ENCODE measurements around the gene ITIH6.
"Not testable (repeated sequence)": the region's sequence is repeated elsewhere in the genome, so short reads cannot be mapped to it uniquely, and the experiment has no call there.

ITIH6 gene

DNA sequence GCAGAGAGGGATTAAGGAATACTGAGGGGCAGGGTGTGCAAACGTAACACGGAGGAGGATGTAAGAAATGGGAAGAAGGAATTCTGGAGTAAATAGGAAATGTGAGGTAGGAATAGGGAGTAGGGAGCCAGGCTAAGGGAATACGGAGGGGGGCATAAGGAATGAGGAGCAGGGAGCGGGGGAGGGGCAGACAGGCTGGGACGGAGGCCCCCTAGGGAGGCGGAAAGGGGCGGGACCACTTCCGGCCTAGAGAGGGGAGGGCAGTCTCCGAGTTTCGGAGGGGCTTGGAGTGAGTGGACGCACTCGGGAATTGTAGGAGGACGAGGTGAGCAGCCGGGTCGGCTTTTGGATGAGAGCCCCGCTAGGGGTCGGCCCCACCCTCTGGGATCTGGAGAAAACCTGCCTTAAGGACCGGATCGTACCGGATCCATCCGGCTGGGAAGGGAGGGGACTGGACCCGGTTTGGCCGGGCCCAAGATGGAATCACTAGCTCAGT, 10.1 kb upstream of the ITIH6 start:
- H3K27ac ChIP-seq, result peak overlapping the region; percentile 1 to 86 (median 75)
- peak overlapping the region; percentile 51 to 67 (median 64) for H3K4me3 ChIP-seq

DNA sequence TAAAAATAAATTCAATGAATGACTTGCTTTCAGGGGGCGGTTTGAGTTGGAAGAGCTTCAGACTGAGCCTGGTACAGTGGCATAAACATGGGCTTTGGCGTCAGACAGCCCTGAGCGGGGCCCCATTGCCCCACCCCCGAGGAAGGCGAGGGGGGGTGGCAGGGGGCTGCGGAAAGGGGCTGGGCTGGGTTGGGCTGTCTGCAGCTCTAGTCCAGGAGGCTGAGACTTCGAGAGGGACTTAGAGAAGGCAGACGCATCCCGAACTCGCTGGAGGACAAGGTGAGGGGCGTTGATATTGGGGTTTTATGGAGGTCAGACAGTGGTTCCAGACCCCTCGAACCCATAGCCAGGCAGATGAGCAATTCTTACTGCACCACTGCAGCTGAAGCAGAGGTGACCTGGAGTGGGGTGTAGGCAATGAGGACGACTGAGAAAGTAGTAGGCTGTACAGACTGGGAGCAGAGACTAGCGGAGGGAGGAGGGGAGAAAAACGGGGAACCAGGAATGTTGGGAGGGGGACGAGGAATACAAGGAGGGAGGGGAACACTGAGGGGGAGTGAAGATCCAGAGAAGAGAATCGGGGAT, 9.6 kb upstream of the ITIH6 start, which contains the start of gene MAGED2:
TSS of gene MAGED2 (plus strand) at position 222 of the 585 bp plus-strand sequence. CDS start 1,587 bp downstream, outside the sequence.
- Histone ChIP-seq H3K4me3 (peak within 1 kb of the TSS; percentile 51 to 67 (median 64)), H3K27ac (peak within 1 kb of the TSS; percentile 1 to 86 (median 75))

DNA sequence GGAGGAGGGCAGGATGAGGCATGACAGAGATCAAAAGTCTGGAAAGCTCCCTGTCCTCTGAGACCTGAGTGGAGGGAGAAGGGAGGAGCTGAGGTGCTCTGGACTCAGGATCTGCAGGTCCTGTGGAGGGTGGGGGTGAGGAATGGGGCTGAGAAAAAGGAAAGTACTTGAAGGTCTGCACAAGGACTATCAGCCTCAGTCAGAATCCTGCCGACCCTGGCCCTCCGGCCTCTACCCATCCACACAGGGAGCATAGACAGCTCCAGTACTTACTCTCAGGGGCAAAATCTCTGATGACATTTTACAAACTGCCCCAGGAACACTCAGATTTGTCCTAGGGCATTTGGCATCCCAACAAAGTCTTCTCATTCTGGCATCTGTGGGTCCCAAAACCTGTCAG, 991 bp upstream of the ITIH6 start:
- H3K27ac ChIP-seq, result no peak overlapping the region
- H3K4me3 ChIP-seq, result no peak overlapping the region

GRCh38 chrX:54794795-54795194, 3.3 kb downstream of the ITIH6 start:
- no peak overlapping the region for H3K27ac ChIP-seq
- H3K4me3 ChIP-seq, result no peak overlapping the region

GRCh38 chrX:54794028-54794427, 4.0 kb downstream of the ITIH6 start:
- no peak overlapping the region for H3K27ac ChIP-seq
- H3K4me3 ChIP-seq, result no peak overlapping the region

DNA sequence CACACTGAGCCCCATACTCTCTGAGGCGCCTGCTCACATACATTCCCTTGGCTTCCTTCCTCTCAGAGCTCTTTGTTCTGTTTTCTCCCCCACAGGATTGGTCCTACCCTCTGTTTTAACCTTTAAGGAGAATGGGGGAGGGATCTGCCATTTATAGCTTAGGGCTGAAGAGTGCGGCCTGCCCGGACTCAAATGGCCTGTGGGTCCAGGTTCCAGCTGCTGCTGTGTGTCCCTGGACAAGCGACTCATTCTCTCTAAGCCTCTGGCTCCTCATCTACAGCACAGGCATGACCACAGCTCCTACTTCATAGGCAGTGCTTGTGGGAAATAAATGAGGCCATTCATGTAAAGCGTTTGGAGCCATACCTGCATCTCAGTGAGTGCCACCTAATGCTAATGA, 8.7 kb downstream of the ITIH6 start:
- not testable (repeated sequence) for H3K4me3 ChIP-seq, H3K27ac ChIP-seq

DNA sequence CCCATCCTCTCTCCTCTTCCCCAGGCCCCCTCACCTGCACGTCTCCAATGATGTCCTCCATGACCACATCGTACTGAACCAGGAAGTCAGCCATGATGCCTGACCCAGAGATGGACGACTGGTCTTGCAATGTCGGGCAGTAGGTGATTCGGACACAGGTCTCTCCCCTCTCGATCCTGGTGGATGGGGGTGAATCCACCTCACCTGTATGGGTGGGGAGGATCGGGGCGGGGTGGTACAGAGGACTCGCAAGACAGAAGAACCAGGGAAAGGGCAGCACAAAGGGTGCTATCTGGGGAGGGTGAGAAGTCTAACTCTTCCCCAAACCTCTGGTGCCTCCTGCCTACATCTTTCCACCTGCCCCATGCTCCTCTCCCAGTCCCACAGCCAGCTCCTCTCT, 9.6 kb downstream of the ITIH6 start:
- no peak overlapping the region for H3K27ac ChIP-seq

GRCh38 chrX:54786967-54787366, 11.1 kb downstream of the ITIH6 start:
- Histone ChIP-seq H3K27ac (no peak overlapping the region), H3K4me3 (no peak overlapping the region)

More for the DNA sequence above, 9.6 kb downstream of the ITIH6 start:
- H3K4me3 ChIP-seq, result no peak overlapping the region

DNA sequence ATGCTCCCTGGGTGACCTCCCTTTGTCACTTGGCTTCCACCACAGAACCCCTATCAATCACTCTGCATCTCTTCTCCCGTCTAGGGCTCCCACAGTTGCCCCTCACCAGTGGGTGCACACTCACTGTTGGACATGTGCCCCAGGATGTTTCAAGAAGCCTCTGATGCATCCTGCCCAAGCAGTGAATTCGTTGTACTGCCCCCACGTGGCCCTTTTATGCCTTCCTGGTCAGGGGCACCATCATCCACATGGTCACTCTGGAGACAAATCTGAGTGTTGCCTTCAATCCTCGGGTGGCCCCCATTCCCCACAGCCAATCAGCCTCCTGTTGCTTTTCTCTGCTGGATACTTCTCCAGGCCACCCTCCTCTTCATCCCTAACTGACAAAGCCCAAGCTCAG, 12.2 kb downstream of the ITIH6 start:
- Histone ChIP-seq H3K4me3 (no peak overlapping the region), H3K27ac (no peak overlapping the region)

- no peak overlapping the region for H3K27ac ChIP-seq
- H3K4me3 ChIP-seq, result no peak overlapping the region
Observed at GRCh38 chrX:54776987-54777672, 20.9 kb downstream of the ITIH6 start.

DNA sequence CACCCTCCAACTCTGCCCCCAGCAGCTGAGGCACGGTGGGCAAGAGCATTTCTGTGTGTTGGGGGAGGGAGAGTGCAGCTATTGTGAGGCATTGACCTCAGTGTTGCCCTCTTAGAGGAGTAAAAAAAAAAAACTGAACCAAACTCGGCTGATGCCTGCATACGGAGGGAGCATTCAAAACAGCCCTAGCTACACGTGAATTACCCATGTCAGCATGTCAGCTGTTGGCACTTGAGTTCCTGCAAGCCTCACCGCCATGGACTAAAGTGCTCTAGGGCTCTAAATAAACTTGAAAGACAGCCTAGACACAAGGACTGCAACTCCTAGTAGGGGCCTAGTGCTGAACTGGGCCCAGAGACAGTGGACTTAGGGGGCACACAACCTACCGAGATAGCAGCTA, 22.0 kb downstream of the ITIH6 start:
- H3K27ac ChIP-seq, result no peak overlapping the region
- H3K4me3 ChIP-seq, result no peak overlapping the region

- not testable (repeated sequence) for H3K27ac ChIP-seq, H3K4me3 ChIP-seq
Observed at GRCh38 chrX:54774391-54775094, 23.5 kb downstream of the ITIH6 start.

DNA sequence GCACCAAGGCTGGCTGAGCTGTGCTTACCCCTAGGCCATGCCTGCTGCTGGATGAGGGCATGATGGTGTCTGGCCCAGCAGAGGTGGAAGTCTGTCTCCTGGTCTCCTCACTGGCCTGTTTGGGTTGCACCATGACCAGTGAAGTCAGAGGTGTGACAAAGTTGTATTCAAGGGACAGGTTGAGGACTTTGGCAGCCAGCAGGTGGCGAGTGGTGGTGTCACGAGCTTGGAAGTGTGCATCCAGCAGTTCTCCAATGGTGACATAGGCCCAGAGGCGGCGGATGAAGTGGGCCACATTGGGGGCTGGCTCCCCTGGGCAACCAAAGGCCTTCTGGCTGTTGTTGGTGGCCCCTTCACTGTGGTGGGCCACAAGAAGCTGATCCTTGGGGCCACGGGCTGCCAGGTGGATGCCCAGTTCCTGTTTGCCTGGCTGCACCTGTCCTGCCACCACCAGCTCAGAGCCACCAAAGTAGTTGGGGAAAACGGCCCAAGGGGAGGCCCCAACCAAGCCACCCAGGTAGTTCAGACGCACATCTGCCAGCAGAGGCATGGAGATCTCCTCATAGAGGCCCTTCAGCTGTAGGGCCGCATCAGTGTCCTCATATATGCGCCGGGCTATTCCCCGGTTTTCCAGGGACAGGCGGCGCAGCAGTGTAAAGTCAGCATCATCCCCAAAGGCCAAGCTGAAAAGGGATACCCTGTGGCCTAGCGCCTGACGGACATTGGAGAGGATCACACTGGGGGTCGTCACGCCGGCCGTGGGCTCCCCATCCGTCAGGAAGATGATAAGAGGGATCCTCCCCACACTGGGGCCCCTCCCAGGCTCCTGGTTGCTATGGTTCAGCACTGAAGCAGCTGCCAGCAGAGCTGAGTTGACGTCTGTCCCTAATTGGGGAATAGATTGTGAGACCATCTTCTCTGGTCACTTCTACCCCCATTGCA, 39.7 kb downstream of the ITIH6 start:
- Histone ChIP-seq H3K27ac (no peak overlapping the region), H3K4me3 (no peak overlapping the region)

GRCh38 chrX:54754854-54755253, 43.2 kb downstream of the ITIH6 start:
- H3K27ac ChIP-seq, result no peak overlapping the region
- H3K4me3 ChIP-seq, result no peak overlapping the region

- Histone ChIP-seq H3K27ac (no peak overlapping the region), H3K4me3 (no peak overlapping the region)
Observed at GRCh38 chrX:54748626-54749025, 49.4 kb downstream of the ITIH6 start.

DNA sequence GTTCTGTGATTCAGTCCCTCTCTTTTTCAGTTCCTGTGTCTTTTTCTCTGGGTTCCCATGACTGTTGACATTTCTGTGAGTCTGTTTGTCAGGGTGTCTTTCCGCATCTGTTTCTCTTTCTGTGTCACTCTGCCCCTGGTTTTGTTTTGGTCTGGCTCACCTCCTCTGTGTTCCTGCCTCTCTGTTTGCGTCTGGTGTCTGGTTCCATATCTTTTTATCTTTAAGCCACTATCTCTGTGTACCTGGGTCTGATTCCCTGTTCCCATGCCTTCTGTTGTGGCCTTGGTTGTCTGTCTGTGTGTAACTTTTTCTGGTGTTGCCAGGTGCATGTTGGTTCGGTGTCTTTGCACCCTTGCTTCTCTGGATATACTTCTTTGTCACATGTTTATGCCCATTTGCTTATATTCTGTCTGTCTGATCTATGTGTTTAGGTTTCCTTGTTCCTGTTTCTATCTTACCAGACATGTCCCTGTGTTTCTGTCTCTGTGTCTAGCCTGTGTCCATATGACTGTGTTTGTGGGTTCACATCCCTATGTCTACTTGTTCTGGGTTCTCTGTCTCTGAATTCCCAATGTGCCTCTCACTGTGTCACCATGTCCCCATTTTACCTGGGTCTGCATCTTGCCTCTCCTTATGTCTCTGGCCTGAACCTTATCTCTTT, 50.2 kb downstream of the ITIH6 start:
- Histone ChIP-seq H3K27ac (no peak overlapping the region), H3K4me3 (no peak overlapping the region)

DNA sequence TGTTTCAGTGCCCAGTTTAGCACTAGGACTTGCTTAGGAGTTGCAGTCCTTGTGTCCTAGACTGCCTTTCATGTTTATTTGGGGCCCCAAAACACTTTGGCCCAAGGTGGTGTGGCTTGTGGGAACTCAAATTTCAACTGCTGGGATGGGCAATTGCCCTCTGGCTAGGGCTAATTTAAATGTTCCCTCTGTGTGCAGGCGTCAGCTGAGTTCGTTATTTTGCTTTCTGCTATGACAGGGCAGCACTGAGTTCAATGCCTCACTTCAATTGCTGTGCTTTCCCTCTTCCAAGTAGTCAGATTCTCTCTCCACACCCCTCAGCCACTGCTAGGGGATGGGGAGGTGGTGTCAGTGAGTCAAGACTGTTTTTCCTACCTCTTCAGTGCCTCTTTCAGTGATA, 51.1 kb downstream of the ITIH6 start:
- no peak overlapping the region for H3K27ac ChIP-seq
- no peak overlapping the region for H3K4me3 ChIP-seq

DNA sequence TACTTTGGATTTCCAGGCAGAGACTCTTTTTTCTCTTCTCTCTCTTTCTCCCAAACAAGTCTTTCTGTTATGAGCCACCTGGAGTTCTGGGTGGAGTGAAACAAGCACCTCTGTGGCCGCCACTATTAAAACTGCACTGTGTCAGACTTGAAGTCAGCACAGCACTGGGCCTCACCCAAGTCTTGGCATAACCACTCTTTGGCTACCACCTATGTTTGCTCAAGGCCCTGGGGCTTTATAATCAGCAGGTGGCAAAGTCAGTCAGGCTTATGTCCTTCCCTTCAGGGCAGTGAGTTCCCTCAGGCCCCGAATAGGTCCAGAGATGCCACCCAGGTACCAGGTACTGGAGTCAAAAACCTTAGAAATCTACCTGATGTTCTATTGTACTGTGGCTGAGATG, 52.4 kb downstream of the ITIH6 start:
- no peak overlapping the region for H3K4me3 ChIP-seq
- H3K27ac ChIP-seq, result no peak overlapping the region

DNA sequence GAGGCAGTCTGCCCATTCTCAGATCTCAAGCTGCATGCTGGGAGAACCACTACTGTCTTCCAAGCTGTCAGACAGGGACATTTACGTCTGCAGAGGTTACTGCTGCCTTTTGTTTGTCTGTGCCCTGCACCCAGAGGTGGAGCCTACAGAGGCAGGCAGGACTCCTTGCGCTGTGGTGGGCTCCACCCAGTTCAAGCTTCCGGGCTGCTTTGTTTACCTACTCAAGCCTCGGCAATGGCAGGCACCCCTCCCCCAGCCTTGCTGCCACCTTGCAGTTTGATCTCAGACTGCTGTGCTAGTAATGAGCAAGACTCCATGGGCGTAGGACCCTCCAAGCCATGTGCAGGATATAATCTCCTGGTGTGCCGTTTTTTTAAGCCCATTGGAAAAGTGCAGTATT, 59.5 kb downstream of the ITIH6 start:
- H3K27ac ChIP-seq, H3K4me3 ChIP-seq: not testable (repeated sequence)

All from skin epidermis (tissue), 12 donors.